GM23338 (cell line): Measurements from ENCODE around the gene MALRD1.

ENCODE experiments used
- CREB1 ChIP-seq: fragments of 250-450 bp; sonication (Bioruptor Pico); IDR thresholded peaks from 2 replicates; pipeline ENCODE4 v1.5.0; 2020; ENCODE audit warnings: low read depth, mild to moderate bottlenecking, moderate library complexity
- EZH2 ChIP-seq: fragments of 200-600 bp; sonication (generic); IDR thresholded peaks from one replicate; pipeline ENCODE4 v1.8.0; 2017; ENCODE audit warnings: antibody characterized with exemption, mild to moderate bottlenecking, low read depth; ENCODE audit not compliant: unreplicated experiment
- EZH2phosphoT487 ChIP-seq: fragments of 200-600 bp; sonication (generic); IDR thresholded peaks from one replicate; pipeline ENCODE4 v1.8.1; 2018; ENCODE audit warnings: antibody characterized with exemption; ENCODE audit not compliant: unreplicated experiment
- POLR2AphosphoS5 ChIP-seq: IDR thresholded peaks from 2 replicates; pipeline ENCODE4 v1.6.1; 2016; ENCODE audit warnings: antibody characterized with exemption, low read depth
- TF ChIP-seq, protein P1 (sequence below), 2 experiments: fragments of 200-600 bp in 1 of 2; sonication (generic) in 1 of 2; conservative IDR thresholded peaks; 2 replicates each; pipeline versions ENCODE4 v1.5.1 to v1.6.1; 2016 to 2017; ENCODE audit warnings: antibody characterized with exemption in 2 of 2, low read depth in 2 of 2, mild to moderate bottlenecking in 2 of 2, moderate library complexity in 1 of 2
- TF ChIP-seq, protein P2 (sequence below): IDR thresholded peaks from one replicate; pipeline ENCODE4 v1.6.1; 2018; ENCODE audit warnings: antibody characterized with exemption; ENCODE audit not compliant: unreplicated experiment

GRCh38 chr10:19031763-19032162, 16.8 kb upstream of the MALRD1 start:
- TF ChIP-seq, protein P1, sequence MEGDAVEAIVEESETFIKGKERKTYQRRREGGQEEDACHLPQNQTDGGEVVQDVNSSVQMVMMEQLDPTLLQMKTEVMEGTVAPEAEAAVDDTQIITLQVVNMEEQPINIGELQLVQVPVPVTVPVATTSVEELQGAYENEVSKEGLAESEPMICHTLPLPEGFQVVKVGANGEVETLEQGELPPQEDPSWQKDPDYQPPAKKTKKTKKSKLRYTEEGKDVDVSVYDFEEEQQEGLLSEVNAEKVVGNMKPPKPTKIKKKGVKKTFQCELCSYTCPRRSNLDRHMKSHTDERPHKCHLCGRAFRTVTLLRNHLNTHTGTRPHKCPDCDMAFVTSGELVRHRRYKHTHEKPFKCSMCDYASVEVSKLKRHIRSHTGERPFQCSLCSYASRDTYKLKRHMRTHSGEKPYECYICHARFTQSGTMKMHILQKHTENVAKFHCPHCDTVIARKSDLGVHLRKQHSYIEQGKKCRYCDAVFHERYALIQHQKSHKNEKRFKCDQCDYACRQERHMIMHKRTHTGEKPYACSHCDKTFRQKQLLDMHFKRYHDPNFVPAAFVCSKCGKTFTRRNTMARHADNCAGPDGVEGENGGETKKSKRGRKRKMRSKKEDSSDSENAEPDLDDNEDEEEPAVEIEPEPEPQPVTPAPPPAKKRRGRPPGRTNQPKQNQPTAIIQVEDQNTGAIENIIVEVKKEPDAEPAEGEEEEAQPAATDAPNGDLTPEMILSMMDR (conservative IDR thresholded peaks at IDR 0.05; ENCODE audit: low read depth in 2 of 2) = no peak
- TF ChIP-seq CREB1 (no peak), EZH2 (no peak), POLR2AphosphoS5 (no peak), EZH2phosphoT487 (no peak)
- TF ChIP-seq, protein P2, sequence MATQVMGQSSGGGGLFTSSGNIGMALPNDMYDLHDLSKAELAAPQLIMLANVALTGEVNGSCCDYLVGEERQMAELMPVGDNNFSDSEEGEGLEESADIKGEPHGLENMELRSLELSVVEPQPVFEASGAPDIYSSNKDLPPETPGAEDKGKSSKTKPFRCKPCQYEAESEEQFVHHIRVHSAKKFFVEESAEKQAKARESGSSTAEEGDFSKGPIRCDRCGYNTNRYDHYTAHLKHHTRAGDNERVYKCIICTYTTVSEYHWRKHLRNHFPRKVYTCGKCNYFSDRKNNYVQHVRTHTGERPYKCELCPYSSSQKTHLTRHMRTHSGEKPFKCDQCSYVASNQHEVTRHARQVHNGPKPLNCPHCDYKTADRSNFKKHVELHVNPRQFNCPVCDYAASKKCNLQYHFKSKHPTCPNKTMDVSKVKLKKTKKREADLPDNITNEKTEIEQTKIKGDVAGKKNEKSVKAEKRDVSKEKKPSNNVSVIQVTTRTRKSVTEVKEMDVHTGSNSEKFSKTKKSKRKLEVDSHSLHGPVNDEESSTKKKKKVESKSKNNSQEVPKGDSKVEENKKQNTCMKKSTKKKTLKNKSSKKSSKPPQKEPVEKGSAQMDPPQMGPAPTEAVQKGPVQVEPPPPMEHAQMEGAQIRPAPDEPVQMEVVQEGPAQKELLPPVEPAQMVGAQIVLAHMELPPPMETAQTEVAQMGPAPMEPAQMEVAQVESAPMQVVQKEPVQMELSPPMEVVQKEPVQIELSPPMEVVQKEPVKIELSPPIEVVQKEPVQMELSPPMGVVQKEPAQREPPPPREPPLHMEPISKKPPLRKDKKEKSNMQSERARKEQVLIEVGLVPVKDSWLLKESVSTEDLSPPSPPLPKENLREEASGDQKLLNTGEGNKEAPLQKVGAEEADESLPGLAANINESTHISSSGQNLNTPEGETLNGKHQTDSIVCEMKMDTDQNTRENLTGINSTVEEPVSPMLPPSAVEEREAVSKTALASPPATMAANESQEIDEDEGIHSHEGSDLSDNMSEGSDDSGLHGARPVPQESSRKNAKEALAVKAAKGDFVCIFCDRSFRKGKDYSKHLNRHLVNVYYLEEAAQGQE = no peak
